OCI-M2 (cell line): Measurements from ENCODE around the gene GAD1.
A peak's percentile ranks its signal among the peaks of the same experiment; 100 is the strongest.

ENCODE experiments used
- DNase-seq: peaks from one replicate; lab custom pipeline; 2025; ENCODE audit not compliant: unreplicated experiment; lab: John Stamatoyannopoulos, UW

The GAD1 gene

DNA sequence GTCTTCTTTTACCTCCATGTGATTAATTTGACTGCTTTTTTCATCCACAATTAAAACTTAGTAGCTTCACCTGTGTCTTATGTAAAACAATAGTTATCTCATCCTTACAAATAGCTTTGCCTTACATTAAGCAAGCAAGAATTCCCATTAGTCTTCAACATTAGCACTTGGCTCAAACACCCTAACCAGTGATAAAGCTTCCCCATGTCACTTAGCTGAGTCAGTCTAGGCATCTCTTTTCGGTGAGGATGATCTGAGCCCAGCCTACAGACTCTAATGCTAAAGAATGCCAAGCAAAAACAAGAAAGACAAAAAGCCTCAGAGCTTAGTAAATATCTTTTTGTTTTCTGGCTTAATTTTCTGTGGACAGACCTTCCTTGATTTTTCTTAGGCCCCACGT is 26.1 kb downstream of the GAD1 start:
- no peak for DNase-seq

DNA sequence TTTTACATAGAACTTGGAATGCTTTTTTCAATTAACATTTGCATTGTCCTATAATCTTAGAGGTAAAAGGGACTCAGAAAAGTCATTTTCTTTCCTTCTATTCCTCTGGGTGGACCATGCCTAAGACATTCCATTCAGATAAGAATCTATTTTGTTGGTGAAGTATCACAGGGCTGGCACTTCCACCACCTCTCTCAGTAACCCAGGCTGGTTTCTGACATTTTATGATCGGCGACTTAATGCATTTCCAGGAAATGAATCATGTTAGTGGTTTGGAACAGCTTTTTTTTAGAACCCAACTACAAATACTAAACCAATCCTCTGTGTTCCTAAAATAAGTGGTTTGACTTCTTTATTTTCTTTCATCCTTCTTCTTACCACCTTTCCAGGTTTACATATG is 27.0 kb downstream of the GAD1 start:
- no peak for DNase-seq

DNA sequence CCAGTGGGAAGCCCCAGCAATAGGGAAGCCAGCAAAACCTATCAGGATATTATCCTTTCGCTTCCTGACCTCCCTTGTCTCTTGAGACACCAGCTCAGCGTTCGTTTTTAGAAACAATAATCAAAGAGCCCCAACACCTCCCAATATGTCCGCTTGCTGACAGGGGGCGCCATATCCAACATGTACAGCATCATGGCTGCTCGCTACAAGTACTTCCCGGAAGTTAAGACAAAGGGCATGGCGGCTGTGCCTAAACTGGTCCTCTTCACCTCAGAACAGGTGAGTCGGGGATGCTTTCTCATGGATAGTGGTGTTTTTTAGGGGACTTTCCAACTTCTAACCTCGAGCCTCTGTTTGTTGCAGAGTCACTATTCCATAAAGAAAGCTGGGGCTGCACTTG is 28.7 kb downstream of the GAD1 start:
- no peak for DNase-seq

GRCh38 chr2:170846314-170846713 is 29.6 kb downstream of the GAD1 start:
- no peak for DNase-seq

- no peak for DNase-seq
These were observed 31.0 kb downstream of the GAD1 start for GRCh38 chr2:170847716-170848115.

- DNase-seq: no peak
These were observed 31.9 kb downstream of the GAD1 start for GRCh38 chr2:170848587-170848986.

DNA sequence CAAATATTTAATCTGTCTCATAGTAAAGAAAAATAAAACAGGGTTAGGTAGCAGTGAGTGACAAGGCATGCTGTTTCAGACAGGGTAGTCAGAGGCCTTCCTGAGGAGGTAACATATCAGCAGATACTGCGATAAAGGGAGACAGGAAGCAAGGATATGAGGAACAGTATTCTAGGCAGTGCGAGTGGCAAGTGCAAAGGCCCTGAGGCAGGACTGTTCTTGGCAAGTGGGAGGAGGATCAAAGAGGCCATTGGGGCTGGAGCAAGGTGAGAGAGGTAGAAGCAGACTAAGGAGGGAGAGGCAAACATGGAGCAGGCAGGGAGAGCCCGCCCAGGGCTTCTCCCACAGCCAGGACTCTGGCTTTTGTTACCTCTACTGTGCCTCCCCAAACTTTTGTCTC is 33.6 kb downstream of the GAD1 start:
- DNase-seq: no peak

GRCh38 chr2:170851635-170852034 is 34.9 kb downstream of the GAD1 start:
- DNase-seq: no peak

DNA sequence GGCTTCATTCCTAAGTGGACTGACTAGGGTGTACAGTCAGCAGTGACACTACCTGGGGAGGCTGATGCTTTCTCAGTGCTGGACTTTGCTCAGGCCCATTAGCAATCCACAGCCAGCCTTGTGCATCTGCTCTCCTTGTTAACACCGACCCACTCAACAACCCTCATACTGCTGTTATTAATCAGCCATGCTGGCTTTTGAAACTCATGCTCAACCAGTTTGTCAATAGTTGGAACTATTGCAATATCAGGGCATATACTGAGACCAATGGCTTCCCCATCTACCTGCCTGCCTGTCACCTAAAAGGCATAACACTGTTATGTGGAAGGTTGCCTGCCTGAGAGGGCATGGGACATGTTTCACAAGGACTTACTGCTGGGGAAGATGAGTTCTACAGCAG is 39.4 kb downstream of the GAD1 start:
- no peak for DNase-seq

DNA sequence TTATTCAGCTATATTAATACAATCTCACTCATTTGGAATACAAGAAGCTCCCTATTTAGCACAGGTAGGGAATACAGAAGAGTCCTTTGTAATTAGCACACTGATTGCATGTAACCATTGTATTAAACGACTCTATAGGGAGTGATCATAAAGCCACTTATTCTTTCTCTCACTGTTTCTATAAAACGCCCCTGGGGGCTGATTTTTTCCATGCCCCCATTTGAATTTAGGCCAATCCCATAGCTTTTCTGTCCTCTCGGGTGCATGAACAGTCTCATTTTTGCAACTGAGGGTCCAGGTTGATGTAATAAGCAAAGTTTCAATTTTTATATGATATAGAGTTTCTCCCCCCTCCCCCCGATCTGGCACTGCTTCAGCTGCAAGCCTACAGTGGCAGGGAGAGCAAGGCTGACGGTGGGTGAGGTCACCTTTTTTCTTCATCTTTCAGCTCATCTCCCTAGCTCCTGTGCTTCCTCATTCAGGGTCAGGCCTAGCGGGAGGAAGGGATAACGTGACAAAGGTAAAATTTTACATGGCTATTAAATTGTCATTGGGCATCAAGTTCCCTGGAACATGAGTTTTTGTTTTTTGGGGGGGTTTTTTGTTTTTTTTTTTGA is 45.7 kb downstream of the GAD1 start:
- DNase-seq: no peak

GRCh38 chr2:170863087-170863486 is 46.4 kb downstream of the GAD1 start:
- DNase-seq: no peak

- DNase-seq: no peak
These were observed 52.3 kb downstream of the GAD1 start for GRCh38 chr2:170869036-170869435.

DNA sequence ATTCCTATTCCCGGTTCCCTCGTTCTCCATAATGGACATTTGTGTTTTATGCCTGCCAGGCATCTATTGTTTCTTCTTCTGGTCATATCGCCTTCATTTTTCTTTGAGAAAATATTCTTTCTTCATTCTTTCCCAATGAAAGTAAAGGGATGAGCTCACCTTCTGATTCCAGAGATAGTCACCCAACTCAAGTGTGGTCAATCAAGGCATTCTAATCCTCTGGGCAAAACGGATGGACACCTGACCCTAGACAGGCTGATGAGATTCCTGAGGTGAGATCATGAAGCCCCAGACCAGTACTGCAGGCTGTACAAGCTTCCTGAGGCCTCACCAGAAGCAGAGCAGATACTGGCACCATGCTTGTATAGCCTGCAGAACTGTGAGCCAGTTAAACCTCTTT is 52.8 kb downstream of the GAD1 start:
- no peak for DNase-seq

DNA sequence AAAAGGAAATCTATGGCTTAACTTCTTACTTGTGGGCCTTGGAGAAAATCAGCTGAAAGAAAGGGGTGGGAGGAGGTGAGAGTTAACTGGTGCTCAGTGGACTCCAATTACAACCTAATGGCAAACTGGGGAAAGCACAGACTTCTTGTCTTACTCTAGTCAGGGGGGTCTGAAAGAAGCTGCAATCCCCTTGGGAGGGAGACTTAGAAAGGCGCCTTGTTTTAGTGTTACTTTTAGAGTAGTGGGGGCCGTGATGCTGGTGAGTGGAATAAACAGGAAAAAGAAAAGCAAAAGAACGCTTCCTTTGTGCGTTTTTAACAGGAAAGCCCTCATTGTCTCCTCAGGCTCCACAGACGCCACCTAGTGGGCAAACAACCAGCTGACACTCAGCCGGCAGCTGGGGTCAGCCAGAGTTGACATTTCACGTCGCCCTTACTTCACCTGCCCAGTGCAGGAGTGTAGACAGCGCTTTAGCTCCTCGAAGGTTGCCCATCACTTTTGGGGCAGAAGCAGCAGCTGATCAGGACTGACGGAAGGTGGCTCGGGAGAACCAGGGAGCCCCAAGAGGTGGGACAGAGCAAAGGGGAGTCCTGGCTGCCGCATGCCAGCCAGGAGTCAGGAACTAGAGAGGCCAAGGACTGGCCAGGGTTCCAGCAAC is 56.5 kb downstream of the GAD1 start:
- peak; percentile 52 for DNase-seq

DNA sequence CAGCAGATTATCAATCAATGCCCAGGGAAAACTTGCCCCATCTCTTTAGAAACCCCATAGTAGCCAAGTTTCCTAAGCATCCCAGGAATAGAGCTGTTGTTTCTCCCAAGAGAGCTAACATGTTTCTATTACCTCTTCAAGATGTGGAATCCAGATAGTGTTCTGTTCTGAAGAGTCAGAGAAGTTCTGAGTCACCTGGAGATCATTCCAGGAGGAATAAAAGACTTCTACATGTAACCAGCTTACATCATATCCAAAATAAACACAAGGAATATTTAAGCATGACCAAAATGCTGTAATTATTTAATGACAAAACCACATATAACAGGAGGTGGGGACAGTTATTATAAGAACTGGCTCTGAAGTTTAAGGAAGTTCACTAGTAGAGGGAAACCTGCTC is 61.4 kb downstream of the GAD1 start:
- DNase-seq: no peak

- no peak for DNase-seq
These were observed 61.8 kb downstream of the GAD1 start for GRCh38 chr2:170878505-170878904.

DNA sequence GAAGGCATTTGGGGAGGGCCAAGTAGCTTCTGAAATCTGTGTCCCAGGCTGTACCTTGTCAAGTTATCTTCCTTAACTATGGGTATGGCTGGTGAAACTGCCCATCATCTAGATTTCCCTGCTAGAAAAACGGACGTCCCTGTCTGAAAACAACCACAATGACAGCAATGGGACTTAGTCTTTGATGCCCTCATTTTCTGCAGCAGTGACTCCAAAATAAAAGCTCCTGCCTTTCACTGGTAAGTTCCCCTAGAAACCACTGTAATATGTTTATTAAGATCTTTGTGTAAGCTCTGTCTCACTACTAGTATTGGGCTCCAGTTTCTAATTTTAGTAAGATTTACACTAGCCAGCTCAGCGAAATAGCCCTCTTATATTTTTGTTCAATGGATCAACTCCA is 65.2 kb downstream of the GAD1 start:
- DNase-seq: no peak

DNA sequence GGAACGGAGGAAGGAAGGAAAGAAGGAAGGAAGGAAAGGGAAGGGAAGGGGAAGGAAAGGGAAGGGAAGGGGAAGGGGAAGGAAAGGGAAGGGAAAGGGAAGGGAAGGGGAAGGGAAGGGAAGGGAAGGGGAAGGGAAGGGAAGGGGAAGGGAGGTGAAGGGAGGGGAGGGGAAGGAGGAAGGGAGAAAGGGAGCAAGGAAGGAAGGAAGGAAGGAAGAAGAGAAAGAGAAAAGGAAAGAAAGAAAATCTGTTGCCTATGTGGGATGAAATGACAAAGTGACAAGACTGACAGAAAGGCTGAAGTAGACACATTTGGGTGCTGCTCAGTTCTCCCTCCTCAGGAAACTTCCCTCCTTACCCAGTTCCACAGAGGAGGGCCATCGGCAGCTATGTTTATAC is 66.1 kb downstream of the GAD1 start:
- DNase-seq: no peak

GRCh38 chr2:170883683-170884082 is 67.0 kb downstream of the GAD1 start:
- no peak for DNase-seq

DNA sequence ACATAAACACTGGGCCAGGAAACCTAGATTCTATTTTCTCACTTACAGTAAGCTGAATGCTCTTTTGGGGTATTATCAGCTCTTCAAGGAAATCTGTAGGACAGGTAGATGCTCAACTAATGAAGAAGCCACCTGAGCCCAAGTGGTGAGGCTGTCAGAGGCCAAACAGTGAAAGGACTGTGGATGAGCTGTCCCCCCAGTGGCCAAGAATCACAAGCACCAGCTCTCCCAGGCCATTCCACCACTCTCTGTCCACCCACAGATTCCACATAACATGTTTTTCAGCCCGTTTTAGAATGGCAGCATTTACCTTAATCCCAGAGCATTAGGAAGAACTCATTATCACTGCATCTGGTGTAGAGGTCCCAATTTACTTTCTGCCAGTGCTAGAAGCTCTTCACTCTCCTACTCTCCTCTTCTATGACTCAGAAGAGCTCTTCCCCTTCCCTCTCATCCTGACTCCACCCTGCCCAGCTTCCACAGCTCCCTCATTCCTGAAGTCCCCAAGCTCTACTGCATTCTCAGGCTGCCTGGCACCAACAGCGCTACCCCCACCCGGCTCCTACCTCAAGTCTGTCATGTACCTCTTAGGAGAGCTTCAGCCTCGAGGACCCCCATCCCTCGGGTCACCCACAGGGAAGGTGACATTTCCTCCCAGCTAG is 68.6 kb downstream of the GAD1 start:
- no peak for DNase-seq

DNA sequence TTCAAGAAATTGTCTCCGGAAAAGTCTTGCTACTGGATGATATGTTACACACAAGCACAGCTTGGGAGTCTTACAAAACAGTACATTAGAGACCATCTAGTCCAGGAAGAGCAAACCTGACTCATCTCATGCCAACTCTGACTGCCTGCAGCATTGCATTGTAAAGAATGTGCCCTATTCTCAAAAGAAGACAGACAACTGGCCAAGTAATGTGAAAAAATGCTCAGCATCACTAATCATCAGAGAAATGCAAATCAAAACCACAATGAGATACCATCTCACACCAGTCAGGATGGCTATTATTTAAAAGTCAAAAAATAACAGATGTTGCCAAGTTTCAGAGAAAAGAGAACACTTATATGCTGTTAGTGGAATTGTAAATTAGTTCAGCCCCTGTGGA is 69.7 kb downstream of the GAD1 start:
- no peak for DNase-seq

DNA sequence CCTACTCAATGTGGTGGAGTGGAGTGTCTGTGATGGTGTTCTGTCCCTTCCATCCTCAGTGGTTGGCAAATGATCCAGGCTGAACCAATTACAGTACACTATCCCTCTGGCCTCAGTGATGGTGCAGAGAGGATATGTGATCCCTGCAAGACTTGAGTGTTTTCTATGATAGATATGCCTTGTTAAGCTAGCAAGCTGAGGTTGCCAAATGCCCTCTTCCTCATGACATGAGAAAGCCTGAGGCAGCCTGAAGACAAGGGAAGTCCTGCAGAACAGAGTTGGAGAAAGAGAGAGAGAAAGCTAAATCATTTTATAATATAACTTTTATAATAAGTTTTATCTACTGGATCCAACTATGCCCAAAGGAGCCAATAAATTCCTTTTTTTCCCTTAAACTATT is 70.8 kb downstream of the GAD1 start:
- DNase-seq: no peak

DNA sequence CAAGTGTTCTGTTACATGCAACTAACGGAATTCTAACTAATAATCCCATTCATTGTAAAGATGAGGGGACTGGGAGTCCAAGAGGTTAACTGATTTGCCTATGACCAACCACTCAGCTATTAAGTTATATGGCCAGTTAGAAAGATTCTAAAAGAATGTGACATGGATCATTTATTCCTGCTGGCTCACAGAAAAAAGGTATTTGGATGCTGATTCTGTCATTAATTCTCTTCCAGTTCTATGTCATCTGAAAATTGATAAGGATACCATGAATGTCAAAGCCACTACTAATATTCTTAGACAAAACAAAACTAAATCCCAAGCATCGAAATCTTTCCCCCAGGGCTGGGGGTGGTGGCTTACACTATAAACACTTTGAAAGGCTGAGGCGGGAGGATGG is 71.2 kb downstream of the GAD1 start:
- no peak for DNase-seq
